AG09309 (cell line): ENCODE results near the gene ERAP2.

ENCODE experiments used
- DNase-seq: peaks from one replicate; pipeline ENCODE4 v3.0.0-alpha.2; 2010; ENCODE audit warnings: low read depth
- H3K4me3 ChIP-seq: 2 replicates; pipeline ENCODE4 v1.5.1; 2011; ENCODE audit warnings: mild to moderate bottlenecking, low read depth, low read length, moderate library complexity; ENCODE audit not compliant: control insufficient read depth
- CTCF ChIP-seq: IDR thresholded peaks from 2 replicates; pipeline ENCODE4 v1.5.1; 2011; ENCODE audit warnings: mild to moderate bottlenecking, low read depth, low read length, inconsistent platforms; ENCODE audit not compliant: insufficient read depth, control insufficient read depth; ENCODE audit errors: missing control alignments

Gene ERAP2

GRCh38 chr5:96942911-96943310 is 66.6 kb downstream of the ERAP2 start:
- no peak for TF ChIP-seq CTCF
- no peak overlapping the region for H3K4me3 ChIP-seq
- DNase-seq: peak; percentile 24

DNA sequence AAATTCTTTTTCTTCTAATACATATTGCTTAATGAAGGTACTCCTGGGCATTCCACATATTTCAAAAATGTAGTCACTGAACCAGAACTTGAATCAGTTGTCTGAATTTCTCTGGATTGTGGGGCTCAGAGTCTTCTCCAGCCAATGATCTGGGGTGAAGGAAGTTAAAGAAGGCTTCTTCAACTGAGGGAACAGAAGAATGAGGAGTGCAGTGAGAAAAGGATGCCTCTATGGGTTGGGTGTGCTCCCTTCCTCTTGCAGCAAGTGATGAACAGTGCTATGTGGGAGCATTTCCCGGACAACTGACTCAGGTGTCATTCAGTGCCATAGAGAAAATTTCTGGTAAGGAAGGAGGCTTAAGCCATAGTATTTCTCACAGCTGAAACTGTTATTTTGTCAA is 67.5 kb downstream of the ERAP2 start:
- no peak overlapping the region for H3K4me3 ChIP-seq
- no peak for DNase-seq
- TF ChIP-seq CTCF: no peak

DNA sequence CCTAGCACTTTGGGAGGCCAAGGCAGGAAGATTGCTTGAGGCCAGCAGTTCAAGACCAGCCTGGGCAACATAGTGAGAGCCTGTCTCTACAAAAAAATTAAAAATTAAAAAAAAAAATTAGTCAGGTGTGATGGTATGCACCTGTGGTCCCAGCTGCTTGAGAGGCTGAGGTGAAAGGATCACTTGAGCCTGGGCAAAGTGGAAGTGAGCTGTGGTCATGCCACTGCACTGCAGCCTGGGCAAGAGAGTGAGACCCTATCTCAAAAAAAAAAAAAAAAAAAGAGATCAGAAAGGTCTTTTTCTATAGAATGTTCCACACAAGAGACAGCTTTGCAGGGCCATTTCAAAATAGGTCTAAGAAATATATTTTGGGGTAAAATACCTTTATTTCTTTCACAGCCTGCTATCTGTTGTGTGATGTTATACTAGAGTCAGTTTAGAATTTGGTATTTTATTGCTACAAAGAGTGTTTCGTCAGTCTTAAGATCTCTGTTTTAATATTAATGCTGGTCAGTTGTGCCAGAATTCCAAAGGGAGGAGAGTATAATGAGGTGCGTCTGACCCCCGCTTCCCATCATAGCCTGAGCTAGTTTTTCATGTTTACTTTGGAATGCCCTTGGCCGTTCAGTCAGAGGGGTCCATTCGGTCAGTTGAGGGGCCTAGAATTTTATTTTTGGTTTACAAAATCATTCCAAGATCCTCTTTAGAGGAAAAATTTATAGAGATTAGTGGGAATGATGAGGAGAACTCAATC is 69.0 kb downstream of the ERAP2 start:
- no peak overlapping the region for H3K4me3 ChIP-seq
- no peak for DNase-seq
- TF ChIP-seq CTCF: no peak

DNA sequence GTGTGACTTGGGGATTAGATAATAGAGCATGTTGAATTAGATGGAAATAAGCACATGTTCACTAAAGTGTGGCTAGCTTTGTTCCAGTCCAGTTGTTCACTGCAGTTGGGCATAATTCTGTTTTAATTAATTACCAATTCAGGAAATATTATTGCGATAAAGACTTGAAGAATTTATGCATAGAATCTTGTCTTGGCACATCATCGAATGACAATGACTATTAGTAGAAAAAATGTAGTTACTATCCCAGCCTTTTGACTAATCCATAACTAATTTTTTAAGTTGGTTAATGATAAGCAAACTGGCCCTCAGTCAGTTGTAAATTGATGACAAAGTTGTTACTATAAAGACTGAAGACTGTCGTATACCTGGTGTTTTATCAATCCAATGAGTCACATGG is 70.1 kb downstream of the ERAP2 start:
- H3K4me3 ChIP-seq: no peak overlapping the region
- no peak for DNase-seq
- no peak for TF ChIP-seq CTCF

- no peak overlapping the region for H3K4me3 ChIP-seq
- no peak for DNase-seq
- TF ChIP-seq CTCF: no peak
These were observed 75.9 kb downstream of the ERAP2 start for GRCh38 chr5:96952118-96952750.

DNA sequence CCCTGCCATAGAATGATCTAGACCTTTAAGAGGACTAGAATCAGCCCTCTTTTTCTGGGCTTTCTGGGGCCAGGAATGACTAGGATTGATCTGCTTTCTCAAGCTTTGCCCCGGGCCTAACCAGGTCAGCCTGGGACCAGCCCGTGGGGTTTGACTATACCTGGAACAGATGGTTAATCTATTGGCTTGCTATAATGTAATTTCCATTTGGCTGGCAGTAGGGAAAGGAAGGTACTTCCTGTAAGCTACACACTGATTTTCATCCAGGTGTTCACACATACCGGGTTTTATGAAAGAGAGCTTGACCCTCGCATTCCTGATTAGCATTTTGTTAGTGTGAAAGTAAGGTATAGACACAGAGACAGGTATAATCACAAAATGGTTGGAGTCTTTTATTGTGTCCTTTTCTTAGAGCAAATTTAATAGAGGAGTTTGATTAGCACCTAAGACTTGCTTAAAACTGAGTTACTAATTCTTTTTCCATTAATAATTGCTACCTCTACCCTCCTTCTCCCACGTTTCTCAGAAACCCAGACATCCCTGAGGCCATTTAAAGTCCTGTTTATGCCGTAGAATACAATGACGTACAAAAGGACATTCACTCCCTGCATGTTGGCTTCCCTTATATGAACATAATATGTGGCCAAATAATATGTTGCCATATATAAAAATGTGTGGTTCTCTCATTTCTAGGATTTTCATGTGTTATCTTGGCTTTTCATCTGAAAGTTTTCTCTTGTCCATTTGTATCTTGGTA is 76.9 kb downstream of the ERAP2 start:
- no peak for TF ChIP-seq CTCF
- H3K4me3 ChIP-seq: no peak overlapping the region
- DNase-seq: no peak
